Activated CD8-positive, alpha-beta memory T cell treated with anti-CD3 and anti-CD28 coated beads for 4 hours (primary cell): Measurements from ENCODE around the gene CLEC4C.
"Not testable (repeated sequence)": the region's sequence is repeated elsewhere in the genome, so short reads cannot be mapped to it uniquely, and the experiment has no call there.

ENCODE experiments used
- DNase-seq, 2 donors: peaks; one replicate each; pipeline ENCODE4 v3.0.0-alpha.2; 2020; ENCODE audit warnings: low read depth in 2 of 2

Gene CLEC4C, protein sequence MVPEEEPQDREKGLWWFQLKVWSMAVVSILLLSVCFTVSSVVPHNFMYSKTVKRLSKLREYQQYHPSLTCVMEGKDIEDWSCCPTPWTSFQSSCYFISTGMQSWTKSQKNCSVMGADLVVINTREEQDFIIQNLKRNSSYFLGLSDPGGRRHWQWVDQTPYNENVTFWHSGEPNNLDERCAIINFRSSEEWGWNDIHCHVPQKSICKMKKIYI

DNA sequence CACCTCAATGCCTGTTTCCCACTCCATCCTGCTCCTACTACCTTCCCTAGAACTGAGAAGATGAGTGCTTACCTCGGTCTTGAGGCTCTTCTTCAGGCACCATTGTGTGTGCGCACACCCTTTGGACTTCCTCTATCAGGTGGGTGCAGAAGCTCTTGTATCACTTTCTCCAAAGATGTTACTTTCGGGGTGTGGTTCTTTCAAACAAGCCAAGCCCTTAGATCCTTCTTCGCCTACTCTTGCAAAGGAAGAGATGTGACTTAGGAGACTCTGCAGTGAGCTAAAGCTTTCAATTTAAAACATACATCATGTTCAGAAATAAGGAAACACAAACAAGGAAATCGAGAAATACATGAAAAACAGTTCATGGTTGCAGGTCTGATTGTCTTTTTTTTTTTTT lies at the start of gene CLEC4C:
Gene CLEC4C (minus strand): TSS at position 130 of the 400 bp plus-strand sequence. CDS start 27 bp downstream, at position 103.
- no peak for DNase-seq

DNA sequence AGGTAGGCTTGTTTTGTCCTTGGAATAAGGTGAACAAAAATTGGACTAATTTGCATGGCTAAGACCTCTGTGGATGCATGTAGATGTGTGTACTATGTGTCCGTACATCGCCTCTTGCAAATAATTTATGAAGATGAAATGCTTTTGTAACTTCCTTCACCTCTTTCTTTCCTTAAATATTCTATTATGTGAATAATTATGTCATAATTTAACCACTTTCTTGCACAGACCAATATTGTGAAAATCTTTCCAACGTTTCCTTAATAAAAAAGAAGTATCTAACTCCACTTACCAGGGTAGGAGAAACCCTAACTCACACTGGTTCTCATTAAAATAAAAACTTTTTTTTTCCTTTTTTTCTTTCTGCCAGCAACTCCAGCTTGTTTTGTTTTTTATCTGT lies 46.0 kb upstream of the CLEC4C start:
- no peak for DNase-seq

DNA sequence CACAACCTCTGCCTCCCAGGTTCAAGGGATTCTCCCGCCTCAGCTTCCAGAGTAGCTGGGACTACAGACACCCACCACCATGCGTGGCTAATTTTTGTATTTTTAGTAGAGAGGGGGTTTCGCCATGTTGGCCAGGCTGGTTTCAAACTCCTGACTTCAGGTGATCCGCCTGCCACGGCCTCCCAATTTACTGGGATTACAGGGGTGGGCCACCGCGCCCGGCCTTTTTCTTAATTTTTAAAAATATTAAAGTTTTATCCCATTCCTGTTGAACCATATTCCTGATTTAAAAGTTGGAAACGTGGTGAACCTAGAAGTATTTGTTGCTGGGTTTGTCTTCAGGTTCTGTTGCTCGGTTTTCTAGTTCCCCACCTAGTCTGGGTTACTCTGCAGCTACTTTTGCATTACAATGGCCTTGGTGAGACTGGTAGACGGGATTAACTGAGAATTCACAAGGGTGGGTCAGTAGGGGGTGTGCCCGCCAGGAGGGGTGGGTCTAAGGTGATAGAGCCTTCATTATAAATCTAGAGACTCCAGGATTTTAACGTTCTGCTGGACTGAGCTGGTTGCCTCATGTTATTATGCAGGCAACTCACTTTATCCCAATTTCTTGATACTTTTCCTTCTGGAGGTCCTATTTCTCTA lies 41.8 kb upstream of the CLEC4C start, which contains the start of gene NANOG:
Gene NANOG (plus strand): TSS at position 519 of the 645 bp plus-strand sequence. CDS start 213 bp downstream, outside the sequence.
- DNase-seq: not testable (repeated sequence)

DNA sequence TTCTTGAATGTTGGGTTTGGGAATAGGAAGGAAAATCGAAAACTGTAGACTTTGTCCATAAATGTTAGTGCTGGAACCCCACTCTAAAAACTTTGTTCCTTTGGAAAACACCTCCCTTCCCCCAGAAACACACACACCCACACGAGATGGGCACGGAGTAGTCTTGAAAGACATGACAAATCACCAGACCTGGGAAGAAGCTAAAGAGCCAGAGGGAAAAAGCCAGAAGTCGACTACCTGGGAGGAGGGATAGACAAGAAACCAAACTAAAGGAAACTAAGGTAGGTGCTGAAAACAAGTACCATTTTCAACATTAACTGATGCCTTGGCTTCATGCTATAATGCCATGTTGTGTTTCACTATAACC lies 41.1 kb upstream of the CLEC4C start:
- DNase-seq: no peak

DNA sequence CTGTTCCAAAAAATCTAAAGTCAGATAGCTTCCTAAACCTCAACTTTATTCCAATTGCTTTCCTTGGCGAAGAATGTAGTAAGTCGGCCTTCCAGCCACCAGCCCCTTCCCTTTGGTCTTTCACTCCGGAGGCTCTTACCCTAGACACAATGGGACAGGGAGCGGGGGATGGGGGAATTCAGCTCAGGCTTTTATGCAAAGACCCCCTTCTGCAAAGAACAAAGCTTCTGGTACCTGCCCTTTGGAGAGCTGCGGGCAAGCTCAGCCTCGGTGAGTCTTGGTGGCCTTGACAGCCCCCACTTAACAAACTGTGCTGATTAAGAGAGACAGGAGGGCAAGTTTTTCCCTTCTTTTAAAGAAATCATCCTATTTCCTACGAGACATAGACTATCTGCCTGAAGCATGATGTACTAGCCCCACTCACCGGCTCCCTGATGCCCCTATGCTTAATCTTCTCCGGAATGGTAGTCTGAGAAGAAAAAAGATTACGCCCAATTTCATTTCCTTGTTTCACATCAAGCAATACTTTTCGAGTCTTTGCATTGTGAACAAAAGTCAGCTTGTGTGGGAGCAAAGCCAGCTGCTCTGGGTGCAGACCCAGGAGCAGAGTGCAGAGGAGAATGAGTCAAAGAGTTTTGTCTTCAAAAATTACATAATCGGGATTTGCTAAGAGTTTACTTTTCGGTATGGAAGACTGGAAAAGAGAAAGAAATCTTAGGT lies 40.6 kb upstream of the CLEC4C start:
- no peak for DNase-seq

DNA sequence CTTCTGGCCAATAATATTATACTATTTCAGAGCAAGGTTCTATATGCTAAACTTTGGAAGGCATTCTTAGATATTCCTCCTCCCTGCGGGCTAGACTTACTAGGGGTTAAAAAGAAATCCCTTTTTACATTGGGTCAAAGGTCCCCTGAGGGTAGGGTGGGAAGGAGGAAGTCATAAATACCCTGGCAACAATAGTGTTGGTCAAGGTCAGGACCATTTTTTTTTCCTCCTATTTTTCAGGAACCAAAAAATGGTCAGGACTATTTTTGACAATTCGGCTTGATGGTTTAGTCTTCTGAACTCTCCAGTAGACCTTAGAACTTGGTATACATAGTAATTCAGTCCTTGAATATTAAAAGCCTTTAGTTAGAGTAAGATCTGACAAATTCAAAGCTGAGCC lies 37.5 kb upstream of the CLEC4C start:
- no peak for DNase-seq

DNA sequence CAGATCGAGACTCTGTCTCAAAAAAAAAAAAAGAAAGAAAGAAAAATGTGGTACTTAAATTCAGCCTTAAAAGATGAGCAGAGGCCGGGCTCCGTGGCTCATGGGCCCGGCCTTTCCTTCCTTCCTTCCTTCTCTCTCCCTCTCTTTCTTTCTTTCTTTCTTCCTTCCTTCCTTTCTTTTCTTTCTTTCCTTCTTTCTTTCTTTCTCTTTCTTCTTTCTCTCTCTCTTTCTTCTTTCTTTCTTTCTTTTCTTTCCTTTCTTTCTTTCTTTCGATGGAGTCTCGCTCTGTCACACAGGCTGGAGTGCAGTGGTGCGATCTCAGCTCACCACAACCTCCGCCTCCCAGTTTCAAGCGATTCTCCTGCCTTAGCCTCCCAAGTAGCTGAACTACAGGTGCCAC lies 36.3 kb upstream of the CLEC4C start:
- not testable (repeated sequence) for DNase-seq

DNA sequence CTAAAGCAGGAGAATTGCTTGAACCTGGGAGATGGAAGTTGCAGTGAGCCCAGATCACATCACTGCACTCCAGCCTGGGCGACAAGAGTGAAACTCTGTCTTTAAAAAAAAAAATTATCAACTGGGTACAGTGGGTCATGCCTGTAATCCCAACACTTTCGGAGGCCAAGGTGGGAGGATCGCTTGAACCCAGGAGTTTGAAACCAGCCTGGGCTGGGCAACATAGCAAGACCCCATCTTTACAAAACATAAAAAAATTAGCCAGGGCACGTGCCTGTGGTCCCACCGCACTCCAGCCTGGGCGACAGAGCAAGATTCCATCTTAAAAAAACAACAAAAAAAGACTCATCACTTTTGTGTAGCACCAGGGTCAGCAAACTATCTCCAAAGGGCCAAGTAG lies 34.9 kb upstream of the CLEC4C start:
- DNase-seq: no peak

DNA sequence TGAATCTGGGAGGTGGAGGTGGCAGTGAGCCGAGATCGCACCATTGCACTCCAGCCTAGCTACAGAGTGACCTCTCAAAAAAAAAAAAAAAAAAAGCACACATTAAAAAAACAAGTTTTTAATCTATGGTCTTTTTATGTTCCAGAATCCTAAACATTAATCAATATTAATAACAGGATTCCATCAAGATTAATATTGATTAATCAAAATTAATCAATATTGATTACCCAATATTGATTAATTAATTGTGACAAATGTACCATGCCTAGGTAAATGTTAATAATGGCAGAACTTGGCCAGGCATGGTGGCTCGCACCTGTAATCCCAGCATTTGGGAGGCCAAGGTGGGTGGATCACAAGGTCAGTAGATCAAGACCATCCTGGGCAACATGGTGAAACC lies 34.1 kb upstream of the CLEC4C start:
- no peak for DNase-seq

DNA sequence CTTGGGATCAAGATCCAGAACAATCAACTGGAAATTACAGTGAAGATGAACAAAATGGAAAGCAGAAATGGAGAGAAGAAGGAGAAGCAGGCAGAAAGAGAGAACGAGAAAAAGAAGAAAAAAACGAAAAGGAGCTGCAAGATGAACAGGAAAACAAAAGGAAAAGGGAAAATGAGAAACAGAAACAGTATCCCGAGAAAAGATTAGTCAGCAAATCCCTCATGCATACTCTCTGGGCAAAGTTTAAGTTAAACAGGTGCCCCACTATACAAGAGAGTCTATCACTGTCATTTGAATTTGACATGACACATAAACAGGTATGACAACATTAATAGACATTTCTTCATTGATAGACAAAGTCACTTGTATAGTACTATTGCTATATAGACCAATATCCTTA lies 22.8 kb upstream of the CLEC4C start:
- no peak for DNase-seq

DNA sequence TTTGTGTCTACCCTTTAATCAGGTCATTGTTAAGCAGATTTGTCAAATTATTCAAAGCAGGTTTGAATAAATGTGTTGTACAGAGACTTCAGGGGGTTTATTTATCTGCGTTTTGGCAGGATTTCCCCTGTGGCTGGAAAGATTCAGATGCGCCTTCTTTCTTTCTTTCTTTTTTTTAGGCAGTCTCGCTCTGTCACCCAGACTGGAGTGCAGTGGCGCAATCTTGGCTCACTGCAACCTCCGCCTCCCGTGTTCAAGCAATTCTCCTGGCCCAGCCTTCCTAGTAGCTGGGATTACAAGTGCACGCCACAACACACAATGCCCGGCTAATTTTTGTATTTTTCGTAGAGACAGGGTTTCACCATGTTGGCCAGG lies 11.6 kb upstream of the CLEC4C start:
- DNase-seq: no peak

DNA sequence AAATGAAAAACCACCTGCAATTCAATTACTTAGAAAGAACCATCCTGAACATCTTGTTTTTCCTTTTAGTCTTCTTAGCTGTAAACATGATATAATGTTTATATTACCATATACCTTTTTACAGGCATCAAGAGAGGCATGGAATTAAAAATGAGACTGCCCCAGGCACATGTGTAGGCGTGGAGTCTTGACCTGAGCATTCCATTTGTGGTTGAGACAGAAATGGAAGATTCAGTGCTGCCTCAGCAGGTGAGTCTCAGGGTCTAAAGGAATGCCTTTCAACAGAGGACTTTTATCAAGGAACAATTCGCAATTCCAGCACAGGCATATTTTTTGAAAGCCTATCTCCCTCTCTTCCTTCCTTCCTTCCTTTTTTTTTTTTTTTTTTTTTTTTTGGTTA lies 9.8 kb upstream of the CLEC4C start:
- no peak for DNase-seq

DNA sequence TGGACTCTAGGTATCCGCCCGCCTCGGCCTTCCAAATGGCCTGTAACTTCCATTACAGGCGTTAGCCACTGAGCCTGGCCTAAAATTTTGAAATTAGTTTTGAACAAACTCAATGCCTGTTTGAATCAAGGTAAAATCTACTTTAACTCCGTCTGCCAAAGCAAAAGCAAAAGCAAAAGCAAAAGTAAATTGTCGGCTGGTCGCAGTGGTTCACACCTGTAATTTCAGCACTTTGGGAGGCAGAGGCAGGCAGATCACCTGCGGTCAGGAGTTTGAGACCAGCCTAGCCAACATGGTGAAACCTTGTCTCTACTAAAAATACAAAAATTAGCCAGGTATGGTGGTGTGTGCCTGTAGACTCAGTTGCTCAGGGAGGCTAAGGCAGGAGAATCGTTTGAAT lies 8.5 kb upstream of the CLEC4C start:
- DNase-seq: peak in 1 of 2 donors; percentile 2

DNA sequence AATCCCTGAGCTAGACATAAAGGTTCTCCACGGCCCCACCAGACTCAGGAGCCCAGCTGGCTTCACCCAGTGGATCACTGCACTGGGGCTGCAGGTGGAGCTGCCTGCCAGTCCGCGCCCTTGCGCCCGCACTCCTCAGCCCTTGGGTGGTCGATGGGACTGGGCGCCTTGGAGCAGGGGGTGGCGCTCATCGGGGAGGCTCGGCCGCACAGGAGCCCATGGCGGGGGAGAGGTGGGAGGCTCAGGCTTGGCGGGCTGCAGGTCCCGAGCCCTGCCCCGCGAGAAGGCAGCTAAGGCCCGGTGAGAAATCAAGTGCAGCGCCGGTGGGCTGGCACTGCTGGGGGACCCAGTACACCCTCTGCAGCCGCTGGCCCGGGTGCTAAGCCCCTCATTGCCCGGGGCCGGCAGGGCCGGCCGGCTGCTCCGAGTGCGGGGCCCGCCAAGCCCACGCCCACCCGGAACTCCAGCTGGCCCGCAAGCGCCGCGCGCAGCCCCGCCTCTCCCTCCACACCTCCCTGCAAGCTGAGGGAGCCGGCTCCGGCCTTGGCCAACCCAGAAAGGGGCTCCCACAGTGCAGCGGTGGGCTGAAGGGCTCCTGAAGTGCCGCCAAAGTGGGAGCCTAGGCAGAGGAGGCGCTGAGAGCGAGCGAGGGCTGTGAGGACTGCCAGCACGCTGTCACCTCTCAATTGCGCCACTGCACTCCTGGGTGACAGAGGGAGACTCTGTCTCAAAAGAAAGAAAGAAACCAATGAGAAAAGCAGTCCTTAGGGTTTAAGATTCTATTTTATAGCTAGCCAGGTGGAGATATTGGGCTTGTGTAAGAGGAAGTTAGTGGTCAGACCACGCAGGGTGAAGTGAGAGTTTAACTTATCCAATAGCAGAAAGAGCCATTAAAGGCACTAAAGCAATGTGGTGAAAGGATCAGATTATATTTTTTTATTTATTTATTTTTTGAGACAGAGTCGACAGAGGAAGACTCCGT lies 5.1 kb upstream of the CLEC4C start:
- not testable (repeated sequence) for DNase-seq

DNA sequence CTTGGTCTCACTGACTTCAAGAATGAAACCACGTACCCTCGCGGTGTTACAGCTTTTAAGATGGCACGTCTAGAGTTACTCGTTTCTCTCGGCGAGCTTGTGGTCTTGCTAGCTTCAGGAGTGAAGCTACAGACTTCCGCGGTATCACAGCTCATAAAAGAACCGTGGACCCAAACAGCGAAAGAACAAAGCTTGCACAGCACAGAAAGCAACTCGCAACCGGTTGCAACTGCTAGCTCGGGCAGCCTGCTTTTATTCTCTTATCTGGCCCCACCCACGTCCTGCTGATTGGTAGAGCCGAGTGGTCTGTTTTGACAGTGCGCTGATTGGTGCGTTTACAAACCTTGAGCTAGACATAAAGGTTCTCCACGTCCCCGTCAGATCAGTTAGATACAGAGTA lies 4.2 kb upstream of the CLEC4C start:
- DNase-seq: no peak

DNA sequence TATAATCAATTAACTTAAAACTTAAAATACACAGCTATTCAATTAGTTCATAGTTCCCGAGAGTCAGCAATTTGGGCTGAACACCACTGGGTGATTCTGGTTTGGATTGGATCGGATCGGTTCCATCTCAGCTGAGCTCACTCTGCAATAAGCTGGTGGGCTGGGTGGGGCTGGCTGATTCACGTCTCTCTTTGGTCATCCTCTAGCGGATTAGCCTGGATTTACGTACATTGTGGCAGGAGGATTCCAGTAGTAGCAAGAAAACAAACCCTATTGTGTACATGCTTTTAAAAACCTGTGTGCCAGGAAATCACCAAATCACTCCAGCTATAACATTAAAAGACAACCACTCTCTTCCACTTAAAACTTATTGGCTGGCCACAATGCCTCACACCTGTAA lies 3.2 kb upstream of the CLEC4C start:
- no peak for DNase-seq

DNA sequence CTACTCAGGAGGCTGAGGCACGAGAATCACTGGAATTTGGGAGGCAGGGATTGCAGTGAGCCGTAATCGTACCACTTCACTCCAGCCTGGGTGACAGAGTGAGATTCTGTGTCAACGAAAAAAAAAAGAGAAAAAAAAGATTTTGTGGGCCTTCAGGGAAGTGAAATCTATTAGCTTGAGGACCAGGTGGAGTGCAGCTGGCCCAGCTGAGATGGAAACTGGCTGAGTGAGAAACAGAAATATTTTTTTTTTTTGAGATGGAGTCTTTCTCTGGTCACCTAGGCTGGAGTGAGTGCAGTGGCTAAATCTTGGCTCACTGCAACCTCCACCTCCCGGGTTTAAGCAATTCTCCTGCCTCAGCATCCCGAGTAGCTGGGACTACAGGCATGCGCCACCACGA lies 2.3 kb upstream of the CLEC4C start:
- no peak for DNase-seq

DNA sequence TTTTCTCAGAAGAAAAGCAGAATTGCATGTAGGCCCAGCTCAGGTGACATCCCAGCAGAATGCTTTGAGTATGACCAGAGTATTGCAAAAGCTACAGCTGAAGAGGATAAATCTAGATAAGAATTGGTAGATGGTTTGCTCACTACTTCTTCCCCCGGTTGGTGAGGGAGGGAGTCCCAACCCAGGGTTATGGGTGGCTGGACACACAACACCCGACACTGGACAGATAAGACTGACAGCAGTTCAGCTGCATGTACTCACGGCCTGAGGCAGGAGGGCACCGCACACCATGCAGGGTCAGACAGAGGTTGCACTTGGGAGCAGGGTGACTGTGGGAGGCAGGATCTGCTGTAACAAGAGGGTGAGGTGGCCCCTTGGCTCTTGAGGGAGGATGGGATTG lies 1.7 kb upstream of the CLEC4C start:
- no peak for DNase-seq

DNA sequence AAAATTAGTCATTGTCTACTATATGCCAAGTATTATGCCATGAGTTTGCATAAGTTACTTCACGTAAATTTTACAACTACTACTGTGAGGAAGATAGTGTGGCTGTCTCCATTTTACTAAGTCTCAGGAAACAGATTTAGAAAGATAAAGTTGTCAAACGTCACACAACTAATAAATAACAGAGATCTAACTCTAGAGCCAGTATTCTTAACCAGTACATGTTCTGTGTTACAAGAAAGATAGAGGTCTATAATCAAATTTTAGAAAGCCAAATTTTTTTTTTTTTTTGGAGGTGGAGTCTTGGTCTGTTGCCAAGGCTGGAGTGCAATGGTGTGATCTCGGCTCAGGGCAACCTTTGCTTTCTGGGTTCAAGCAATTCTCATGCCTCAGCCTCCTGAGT lies 14.2 kb downstream of the CLEC4C start:
- DNase-seq: no peak

DNA sequence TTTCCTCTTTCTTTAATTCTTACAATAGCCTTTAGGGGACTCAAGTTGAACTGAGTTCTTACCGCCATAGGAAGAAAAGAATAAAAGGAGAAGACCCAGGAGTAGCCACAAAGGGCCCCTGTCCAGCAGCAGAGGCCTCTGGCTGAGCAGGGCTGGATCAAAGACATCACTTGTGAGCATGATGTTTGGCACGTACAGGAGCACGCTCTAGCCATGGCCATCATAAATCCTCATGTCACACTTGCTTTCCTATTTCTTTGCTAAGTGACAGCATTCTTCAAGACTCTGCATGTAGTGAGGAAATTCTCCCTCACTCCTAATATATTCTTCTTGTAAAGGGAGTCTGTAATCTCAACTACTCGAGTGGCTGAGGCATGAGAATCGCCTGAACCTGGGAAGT lies 15.7 kb downstream of the CLEC4C start:
- no peak for DNase-seq

DNA sequence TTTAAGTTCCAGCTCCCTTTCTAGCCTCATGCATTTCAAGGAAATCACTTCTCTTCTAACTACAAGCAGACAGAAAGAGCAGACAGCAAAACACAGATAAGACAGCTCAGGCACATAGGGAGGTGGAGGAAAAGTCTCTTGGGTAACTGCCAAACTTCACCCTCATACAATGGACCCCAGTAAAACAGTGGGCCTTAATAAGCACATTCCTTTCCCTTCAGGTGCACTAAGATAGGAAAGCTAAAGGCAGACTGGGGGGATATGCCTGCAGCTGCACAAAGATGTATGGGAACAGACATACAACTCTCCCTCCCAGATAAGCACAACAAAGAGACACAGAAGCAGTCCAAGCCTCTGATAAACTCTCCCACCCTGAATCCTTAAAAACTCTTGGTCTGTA lies 16.2 kb downstream of the CLEC4C start:
- DNase-seq: not testable (repeated sequence)

DNA sequence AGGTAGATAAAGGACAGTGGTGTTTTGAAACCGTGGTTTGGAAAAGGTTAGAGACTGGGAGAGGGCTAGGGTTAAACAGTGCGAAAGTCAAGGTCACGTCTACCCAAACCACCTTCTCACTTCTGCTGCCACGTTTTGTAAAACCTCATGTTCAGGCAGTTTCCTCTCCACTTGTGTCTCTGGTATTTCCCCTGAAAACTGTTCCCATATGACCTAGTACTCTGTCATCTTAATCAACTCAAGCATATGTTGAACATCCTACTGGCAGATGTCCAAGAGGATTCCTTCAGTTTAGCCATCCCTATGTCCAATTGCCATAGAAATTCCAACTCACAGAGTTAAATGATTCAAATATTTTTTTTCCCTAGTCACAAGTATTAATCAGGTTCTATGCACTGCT lies 17.4 kb downstream of the CLEC4C start:
- no peak for DNase-seq
